DOHH2 (cell line): ENCODE data around the gene DMRTC1B.
"Not testable (repeated sequence)": the region's sequence is repeated elsewhere in the genome, so short reads cannot be mapped to it uniquely, and the experiment has no call there.

Experiments used
- EZH2phosphoT487 ChIP-seq: fragments of 200-600 bp; sonication (generic); IDR thresholded peaks from 2 replicates; pipeline ENCODE4 v1.6.1; 2017; ENCODE audit warnings: borderline replicate concordance, mild to moderate bottlenecking, antibody characterized with exemption, low read length, moderate library complexity, mixed read lengths
- TF ChIP-seq, protein P1 (sequence below): fragments of 200-600 bp; sonication (generic); IDR thresholded peaks from one replicate; pipeline ENCODE4 v1.5.1; 2014; ENCODE audit warnings: antibody characterized with exemption, mild to moderate bottlenecking, low read depth, low read length; ENCODE audit not compliant: poor library complexity, severe bottlenecking

DNA sequence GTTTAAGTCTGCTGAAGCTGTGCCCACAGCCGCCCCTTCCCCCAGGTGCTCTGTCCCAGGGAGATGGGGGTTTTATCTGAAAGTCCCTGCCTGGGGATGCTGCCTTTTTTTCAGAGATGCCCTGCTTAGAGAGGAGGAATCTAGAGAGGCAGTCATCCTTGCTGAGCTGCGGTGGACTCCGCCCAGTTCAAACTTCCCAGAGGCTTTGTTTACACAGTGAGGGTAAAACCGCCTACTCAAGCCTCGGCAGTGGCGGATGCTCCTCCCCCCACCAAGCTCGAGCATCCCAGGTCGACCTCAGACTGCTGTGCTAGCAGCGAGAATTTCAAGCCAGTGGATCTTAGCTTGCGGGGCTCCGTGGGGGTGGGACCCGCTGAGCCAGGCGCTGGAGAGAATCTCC lies 54.0 kb downstream of the DMRTC1B start:
- TF ChIP-seq, protein P1, sequence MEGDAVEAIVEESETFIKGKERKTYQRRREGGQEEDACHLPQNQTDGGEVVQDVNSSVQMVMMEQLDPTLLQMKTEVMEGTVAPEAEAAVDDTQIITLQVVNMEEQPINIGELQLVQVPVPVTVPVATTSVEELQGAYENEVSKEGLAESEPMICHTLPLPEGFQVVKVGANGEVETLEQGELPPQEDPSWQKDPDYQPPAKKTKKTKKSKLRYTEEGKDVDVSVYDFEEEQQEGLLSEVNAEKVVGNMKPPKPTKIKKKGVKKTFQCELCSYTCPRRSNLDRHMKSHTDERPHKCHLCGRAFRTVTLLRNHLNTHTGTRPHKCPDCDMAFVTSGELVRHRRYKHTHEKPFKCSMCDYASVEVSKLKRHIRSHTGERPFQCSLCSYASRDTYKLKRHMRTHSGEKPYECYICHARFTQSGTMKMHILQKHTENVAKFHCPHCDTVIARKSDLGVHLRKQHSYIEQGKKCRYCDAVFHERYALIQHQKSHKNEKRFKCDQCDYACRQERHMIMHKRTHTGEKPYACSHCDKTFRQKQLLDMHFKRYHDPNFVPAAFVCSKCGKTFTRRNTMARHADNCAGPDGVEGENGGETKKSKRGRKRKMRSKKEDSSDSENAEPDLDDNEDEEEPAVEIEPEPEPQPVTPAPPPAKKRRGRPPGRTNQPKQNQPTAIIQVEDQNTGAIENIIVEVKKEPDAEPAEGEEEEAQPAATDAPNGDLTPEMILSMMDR, result not testable (repeated sequence)
- not testable (repeated sequence) for TF ChIP-seq EZH2phosphoT487
